ENCODE measurements around the gene GPT2.

- TF ChIP-seq CTCF (IDR thresholded peaks at IDR 0.05; ENCODE audit: insufficient read depth, low read length) (no peak), POLR2AphosphoS5 (IDR thresholded peaks at IDR 0.05; ENCODE audit: low read depth) (no peak), REST (IDR thresholded peaks at IDR 0.05; ENCODE audit: insufficient replicate concordance, low read depth) (no peak), GABPA (IDR thresholded peaks at IDR 0.05; ENCODE audit: low read depth) (no peak), SPI1 (IDR thresholded peaks at IDR 0.05; ENCODE audit: borderline replicate concordance, low read depth) (no peak)
Measured at GRCh38 chr16:46924402-46924801, 40.2 kb downstream of the GPT2 start.
